Body of pancreas (tissue), 4 donors: ENCODE measurements around the gene COL9A3.

ENCODE experiments used
- CTCF ChIP-seq, 7 experiments: fragments of 450-650 bp in 4 of 7; fragments of 200-600 bp in 3 of 7; sonication (generic) in 3 of 7; IDR thresholded peaks; one replicate each; pipeline ENCODE4 v1.5.1; 2016 to 2019; ENCODE audit warnings: antibody characterized with exemption in 7 of 7
- POLR2A ChIP-seq, 3 donors: fragments of 450-650 bp; IDR thresholded peaks; one replicate each; pipeline ENCODE4 v1.6.1; 2016; ENCODE audit warnings: antibody characterized with exemption in 3 of 3, mild to moderate bottlenecking in 2 of 3

- TF ChIP-seq CTCF (IDR thresholded peaks at IDR 0.05) (no peak), POLR2A (IDR thresholded peaks at IDR 0.05) (no peak)
Measured at GRCh38 chr20:62778058-62778457, 38.8 kb upstream of the COL9A3 start.
